ENCODE measurements around the gene FUZ.

FUZ gene

DNA sequence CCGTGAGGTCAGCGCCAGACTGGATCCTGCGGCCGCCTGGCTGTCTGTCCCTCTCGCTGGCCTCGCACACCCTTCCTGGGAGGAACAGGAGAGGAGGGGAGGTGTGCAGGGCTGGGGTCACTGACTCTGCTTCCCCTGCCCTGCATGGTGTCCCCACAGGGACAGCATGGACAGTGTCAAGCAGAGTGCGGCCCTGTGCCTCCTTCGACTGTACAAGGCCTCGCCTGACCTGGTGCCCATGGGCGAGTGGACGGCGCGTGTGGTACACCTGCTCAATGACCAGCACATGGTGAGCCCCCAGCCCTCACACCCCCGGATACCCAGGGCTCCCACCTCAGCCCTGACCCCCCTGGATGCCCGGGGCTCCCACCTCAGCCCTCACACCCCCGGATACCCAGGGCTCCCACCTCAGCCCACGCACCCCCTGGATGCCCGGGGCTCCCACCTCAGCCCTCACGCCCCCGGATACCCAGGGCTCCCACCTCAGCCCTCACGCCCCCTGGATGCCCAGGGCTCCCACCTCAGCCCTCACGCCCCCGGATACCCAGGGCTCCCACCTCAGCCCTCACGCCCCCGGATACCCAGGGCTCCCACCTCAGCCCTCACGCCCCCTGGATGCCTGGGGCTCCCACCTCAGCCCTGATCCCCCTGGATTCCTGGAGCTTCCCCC, 21.2 kb downstream of the FUZ start:
- Mint-ChIP-seq H3K9me3 (ENCODE audit: low read depth) (no peaks in the 10 kb centered on the region), H3K4me3 (no peak overlapping the region), H3K27ac (no peak overlapping the region), H3K36me3 (peaks cover 6% of the 10 kb centered on the region), H3K4me1 (ENCODE audit: low read depth) (peaks cover 2% of the 10 kb centered on the region), H3K27me3 (no peaks in the 10 kb centered on the region)

DNA sequence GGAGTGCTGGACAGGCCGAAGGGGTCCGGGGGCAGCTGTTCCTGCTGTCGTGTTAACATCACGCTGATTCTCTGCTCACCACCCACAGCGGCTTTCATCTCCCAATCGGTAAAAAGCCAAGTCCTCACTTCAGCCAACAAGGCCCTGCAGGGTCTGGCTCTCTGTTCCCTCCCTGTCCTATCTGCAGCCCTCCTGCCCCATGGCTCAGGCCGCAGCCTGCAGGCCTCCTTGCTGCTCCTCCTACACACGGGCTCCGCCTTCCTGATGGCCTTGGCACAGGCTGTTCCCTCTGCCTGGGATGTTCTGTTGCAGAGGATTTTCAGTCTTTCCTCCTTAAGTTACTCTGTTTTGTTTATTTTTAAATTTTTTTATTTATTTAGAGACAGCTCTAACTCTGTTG, 22.2 kb downstream of the FUZ start:
- no peaks in the 10 kb centered on the region for H3K27me3 Mint-ChIP-seq
- H3K27ac Mint-ChIP-seq: no peak overlapping the region
- H3K4me3 Mint-ChIP-seq: no peak overlapping the region
- H3K4me1 Mint-ChIP-seq (ENCODE audit: low read depth): peaks cover 2% of the 10 kb centered on the region
- H3K9me3 Mint-ChIP-seq (ENCODE audit: low read depth): no peaks in the 10 kb centered on the region
- H3K36me3 Mint-ChIP-seq: peaks cover 6% of the 10 kb centered on the region

DNA sequence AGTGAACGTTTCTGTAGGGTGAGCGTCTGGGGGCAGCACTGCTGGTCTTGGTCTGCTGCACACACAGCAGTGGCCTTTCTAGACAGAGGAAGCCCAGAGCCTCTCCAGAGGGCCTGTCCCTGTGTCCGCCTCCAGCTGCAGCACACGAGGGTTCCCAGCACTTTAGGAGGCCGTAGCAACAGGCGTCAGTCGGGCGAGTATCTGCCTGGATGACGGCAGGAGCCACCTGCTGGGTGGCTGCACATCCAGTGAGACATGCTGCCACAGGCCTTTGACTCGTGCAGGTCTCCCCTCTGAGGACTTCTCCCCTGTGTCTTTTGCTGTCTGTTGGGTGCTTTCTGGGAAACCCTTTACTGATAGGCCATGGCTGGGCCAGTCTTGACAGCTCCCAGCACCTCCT, 24.2 kb downstream of the FUZ start:
- peaks cover 12% of the 10 kb centered on the region for H3K36me3 Mint-ChIP-seq
- no peaks in the 10 kb centered on the region for H3K27me3 Mint-ChIP-seq
- H3K4me1 Mint-ChIP-seq (ENCODE audit: low read depth): peaks cover 2% of the 10 kb centered on the region
- H3K9me3 Mint-ChIP-seq (ENCODE audit: low read depth): no peaks in the 10 kb centered on the region
- no peak overlapping the region for H3K27ac Mint-ChIP-seq
- H3K4me3 Mint-ChIP-seq: no peak overlapping the region

DNA sequence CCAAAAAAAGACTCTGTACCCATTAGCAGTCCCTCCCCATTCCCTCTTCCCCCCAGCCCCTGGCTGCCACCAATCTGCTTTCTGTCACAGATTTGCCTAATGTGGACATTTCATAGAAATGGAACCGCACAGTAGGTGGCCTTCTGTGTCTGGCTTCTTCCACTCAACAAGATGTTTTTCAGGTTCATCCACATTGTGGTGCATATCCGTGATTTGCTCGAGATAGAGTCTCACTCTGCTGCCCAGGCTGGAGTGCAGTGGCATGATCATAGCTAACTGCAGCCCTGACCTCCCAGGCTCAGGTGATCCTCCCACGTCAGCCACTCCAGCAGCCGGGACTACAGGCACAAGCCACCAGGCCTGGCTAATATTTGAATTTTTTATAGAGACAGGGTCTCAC, 25.3 kb downstream of the FUZ start:
- Mint-ChIP-seq H3K9me3 (ENCODE audit: low read depth) (no peaks in the 10 kb centered on the region), H3K4me3 (no peak overlapping the region), H3K4me1 (ENCODE audit: low read depth) (no peaks in the 10 kb centered on the region), H3K36me3 (peaks cover 11% of the 10 kb centered on the region), H3K27ac (no peak overlapping the region), H3K27me3 (no peaks in the 10 kb centered on the region)

DNA sequence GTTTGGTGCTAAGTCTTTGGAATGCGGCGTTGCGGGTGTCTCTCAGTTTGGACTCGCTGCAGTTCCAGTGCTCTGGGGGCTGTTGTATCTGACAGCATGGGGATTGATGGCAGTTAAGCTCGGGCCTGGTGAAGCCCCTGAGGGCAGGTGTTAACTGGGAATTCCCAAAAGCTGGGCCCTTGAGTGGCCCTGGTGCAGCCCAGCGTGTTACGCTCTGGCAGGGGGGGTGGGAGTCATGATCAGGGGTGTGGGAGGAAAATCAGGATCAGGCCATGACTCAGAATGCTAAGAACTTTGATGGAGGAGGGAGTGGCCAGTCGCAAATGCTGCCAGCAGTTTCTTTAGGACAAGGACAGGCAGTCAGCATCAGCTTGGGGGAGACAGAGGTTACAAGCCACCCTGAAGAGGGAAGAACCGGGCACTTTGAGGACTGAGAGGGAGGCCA, 26.7 kb downstream of the FUZ start:
- Mint-ChIP-seq H3K27me3 (no peaks in the 10 kb centered on the region), H3K4me1 (ENCODE audit: low read depth) (no peaks in the 10 kb centered on the region), H3K27ac (no peak overlapping the region), H3K4me3 (no peak overlapping the region), H3K36me3 (peaks cover 11% of the 10 kb centered on the region), H3K9me3 (ENCODE audit: low read depth) (no peaks in the 10 kb centered on the region)

DNA sequence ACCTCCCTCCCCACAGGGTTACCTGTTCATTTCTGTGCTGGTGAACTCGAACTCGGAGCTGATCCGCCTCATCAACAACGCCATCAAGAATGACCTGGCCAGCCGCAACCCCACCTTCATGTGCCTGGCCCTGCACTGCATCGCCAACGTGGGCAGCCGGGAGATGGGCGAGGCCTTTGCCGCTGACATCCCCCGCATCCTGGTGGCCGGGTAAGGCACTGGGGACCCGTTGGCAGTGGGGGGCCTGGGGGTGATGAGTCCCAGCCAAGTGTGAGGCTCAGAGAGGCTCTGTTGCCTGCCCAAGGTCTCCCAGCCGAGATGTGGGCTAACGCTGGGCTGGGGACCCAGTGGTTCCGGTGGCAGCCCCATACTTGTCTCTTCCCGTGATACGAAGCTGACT, 30.6 kb downstream of the FUZ start:
- Mint-ChIP-seq H3K9me3 (ENCODE audit: low read depth) (no peaks in the 10 kb centered on the region), H3K27ac (no peak overlapping the region), H3K36me3 (peaks cover 9% of the 10 kb centered on the region), H3K4me3 (no peak overlapping the region), H3K4me1 (ENCODE audit: low read depth) (no peaks in the 10 kb centered on the region), H3K27me3 (no peaks in the 10 kb centered on the region)

DNA sequence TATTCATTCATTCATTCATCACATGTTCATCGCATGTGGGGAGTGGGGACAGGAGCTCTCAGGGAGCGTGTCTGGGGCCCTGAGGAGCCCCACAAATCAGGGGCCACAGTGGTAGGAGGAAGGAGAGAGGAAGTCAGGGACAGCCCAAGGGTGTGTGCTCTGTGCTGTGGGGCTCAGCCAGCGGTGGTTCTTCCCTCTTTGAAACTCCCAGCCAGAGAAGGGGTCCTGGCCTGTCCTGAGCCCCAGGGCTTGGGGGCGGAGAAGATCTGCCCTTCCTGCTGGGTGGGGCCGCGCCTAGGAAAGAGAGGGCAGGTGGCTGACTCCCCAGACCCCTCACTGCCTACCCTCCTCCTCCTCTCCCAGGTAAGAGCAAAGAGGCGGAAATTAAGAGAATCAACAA, 31.7 kb downstream of the FUZ start:
- H3K36me3 Mint-ChIP-seq: peaks cover 9% of the 10 kb centered on the region
- no peak overlapping the region for H3K4me3 Mint-ChIP-seq
- H3K4me1 Mint-ChIP-seq (ENCODE audit: low read depth): no peaks in the 10 kb centered on the region

DNA sequence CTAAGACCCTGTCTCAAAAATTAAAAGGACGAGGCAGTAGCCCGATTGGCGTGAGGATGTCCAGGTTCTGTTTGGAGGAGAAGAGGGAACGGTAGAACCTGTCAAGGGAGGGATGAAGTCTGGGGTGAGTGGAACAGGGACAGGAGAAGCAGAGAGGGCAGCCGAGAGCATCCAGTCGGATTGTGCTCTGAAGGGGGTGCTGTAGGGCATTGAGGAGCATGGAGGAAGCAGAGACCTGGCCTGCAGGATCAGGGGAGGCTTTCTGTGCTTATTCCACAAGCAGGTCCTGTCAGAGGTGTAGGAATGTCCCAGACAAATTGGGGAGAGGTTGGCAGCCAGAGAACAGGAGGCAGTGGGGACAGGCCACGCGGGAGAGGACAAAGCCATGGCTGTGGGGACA, 32.2 kb downstream of the FUZ start:
- no peaks in the 10 kb centered on the region for H3K9me3 Mint-ChIP-seq (ENCODE audit: low read depth)
- H3K27ac Mint-ChIP-seq: peak overlapping the region; percentile 12
- H3K27me3 Mint-ChIP-seq: no peaks in the 10 kb centered on the region
- peaks cover 3% of the 10 kb centered on the region for H3K4me1 Mint-ChIP-seq (ENCODE audit: low read depth)
- H3K36me3 Mint-ChIP-seq: peaks cover 9% of the 10 kb centered on the region
- H3K4me3 Mint-ChIP-seq: no peak overlapping the region

More for the DNA sequence above, 31.7 kb downstream of the FUZ start:
- Mint-ChIP-seq H3K9me3 (ENCODE audit: low read depth) (no peaks in the 10 kb centered on the region), H3K27ac (no peak overlapping the region), H3K27me3 (no peaks in the 10 kb centered on the region)

DNA sequence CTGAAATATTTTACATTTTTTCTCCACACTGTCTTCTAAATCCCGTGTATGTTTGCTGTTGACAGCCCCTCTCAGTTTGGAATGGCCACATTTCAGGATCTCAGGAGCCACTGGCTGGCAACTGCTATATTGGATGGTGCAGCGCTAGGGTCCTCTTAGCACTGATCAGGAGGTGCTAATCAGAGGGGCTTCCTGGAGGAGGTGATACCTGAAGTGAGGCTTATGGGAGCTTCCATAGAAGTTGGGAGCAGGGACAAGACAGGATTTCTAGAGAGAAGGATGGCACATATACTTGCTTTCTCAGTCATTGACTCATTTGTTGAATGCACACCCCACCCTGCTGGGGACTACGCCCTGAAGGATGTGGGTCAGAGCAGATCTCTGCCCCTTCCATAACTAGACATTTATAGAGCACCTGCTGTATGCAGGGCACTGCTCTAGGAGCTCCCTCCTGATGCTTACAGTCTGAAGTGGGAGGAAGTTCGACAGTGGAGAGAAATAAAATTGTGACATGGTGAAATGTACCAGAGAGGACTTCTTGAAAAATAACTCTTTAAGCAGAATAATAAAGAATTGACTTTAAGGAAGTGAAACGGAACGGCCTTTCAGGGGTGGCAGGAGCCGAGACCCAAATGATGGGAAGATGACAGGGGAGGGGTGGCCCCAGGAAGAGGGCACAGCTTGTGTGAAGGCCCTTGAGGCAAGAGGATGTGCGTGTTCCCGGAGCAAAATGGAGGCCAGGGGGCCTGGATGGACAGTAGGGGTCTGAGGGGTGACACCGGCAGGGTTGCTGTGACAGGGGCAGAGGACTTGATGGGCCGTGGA, 33.1 kb downstream of the FUZ start:
- H3K4me3 Mint-ChIP-seq: no peak overlapping the region
- H3K9me3 Mint-ChIP-seq (ENCODE audit: low read depth): no peaks in the 10 kb centered on the region
- H3K36me3 Mint-ChIP-seq: peaks cover 4% of the 10 kb centered on the region
- H3K27ac Mint-ChIP-seq: no peak overlapping the region
- peaks cover 6% of the 10 kb centered on the region for H3K4me1 Mint-ChIP-seq (ENCODE audit: low read depth)
- H3K27me3 Mint-ChIP-seq: no peaks in the 10 kb centered on the region

DNA sequence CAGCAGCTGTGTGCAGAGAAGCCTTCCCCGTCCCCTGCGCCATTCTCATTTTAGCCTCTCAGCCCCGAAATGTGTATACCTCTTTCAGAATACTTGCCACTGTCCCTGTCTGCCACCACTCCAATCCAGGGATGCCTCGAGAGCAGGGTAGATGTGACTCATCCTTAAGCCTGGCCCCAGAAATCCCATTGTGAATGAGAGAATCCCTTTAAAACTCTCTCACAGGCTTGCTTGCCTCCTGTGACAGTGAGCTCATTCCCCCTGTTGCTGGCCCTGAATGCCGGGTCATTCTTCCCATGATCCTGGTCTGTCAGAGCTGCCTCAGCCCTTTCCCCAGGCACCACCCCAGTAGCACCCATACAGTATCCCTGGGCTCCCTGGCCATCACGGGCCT, 36.7 kb downstream of the FUZ start:
- peak overlapping the region; percentile 64 for H3K27ac Mint-ChIP-seq
- no peaks in the 10 kb centered on the region for H3K9me3 Mint-ChIP-seq (ENCODE audit: low read depth)
- H3K36me3 Mint-ChIP-seq: no peaks in the 10 kb centered on the region
- H3K4me3 Mint-ChIP-seq: no peak overlapping the region
- H3K4me1 Mint-ChIP-seq (ENCODE audit: low read depth): peaks cover 10% of the 10 kb centered on the region
- no peaks in the 10 kb centered on the region for H3K27me3 Mint-ChIP-seq

DNA sequence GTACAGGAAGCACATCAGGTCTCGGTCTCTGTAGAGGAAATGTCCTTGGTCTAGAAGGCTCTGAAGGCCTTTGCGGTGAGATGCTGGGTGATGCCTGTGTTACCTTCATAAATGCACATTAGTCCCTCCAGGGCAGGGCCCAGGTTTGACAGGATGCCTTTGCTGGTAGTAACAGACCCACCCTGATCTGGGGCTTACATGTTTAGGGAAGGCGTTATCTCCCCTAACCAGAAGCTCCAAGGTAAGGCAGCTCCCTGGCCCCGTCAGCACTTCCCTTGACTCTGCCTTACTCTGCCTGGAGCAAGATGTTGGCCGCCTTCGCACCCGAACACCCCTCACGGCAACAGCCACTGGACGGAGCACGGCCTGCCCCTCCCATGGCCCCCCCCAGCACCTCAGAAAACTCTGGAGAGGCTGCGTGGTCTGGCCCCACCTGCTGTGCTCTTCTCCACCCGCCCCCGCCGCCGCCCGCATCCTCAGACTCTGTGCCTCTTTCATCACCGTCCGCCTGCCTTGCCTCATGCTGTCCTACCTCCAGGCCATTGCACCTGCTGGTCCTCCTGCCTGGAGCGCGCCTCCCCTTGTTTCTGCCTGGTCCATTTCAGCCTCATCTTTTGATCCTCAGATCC, 37.2 kb downstream of the FUZ start:
- no peaks in the 10 kb centered on the region for H3K27me3 Mint-ChIP-seq
- H3K36me3 Mint-ChIP-seq: no peaks in the 10 kb centered on the region
- no peaks in the 10 kb centered on the region for H3K9me3 Mint-ChIP-seq (ENCODE audit: low read depth)
- H3K4me1 Mint-ChIP-seq (ENCODE audit: low read depth): peaks cover 10% of the 10 kb centered on the region
- H3K4me3 Mint-ChIP-seq: no peak overlapping the region
- H3K27ac Mint-ChIP-seq: peak overlapping the region; percentile 64

DNA sequence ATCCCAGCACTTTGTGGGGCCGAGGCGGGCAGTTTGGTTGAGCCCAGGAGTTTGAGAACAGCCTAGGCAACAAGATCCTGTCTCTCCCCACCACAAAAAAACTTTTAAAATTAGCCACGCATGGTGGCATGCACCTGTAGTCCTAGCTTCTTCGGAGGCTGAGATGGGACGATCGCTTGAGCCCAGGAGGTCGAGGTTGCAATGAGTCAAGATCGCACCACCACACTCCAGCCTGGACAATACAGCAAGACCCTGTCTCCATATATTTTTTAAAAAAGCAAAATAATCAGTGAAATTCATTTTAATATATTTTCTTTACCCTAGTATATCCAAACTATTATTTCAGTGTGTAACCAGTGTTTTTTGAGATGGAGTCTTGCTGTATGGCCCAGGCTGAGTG, 38.1 kb downstream of the FUZ start:
- Mint-ChIP-seq H3K27me3 (no peaks in the 10 kb centered on the region), H3K9me3 (ENCODE audit: low read depth) (no peaks in the 10 kb centered on the region), H3K27ac (no peak overlapping the region), H3K36me3 (no peaks in the 10 kb centered on the region), H3K4me3 (no peak overlapping the region), H3K4me1 (ENCODE audit: low read depth) (peaks cover 14% of the 10 kb centered on the region)

DNA sequence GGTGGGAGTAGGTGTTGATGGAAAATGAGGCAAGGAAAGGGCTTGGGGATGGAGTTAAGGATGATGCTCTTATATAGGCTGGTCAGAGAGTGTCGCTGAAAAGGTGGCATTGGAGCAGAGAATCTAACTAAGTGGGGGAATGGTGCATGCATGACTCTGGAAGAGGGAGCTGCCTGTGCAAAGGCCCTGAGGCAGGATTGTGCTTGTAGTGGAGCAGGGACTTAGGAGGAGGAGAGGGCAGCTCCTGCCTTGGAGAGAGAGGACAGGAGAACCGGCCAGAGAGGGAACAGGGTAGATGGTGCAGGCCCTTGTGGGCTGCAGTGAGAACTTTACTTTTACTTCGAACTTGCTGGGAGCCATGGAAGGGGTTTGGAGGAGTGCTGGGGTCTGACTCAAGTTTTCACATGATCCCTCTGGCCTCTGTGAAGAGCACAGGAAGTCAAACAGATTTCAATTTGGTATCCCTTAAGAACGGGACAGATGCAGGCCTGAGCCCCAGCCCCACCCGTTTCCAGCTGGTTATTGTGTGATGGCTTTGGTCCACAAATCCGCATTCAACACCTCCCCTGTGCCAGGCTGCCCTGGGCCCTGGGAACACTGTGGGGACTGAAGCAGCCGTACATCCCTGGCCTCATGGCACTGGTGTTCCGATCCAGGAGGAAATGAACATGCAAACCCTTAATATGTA, 39.3 kb downstream of the FUZ start:
- Mint-ChIP-seq H3K4me1 (ENCODE audit: low read depth) (peaks cover 21% of the 10 kb centered on the region), H3K4me3 (no peak overlapping the region), H3K27me3 (no peaks in the 10 kb centered on the region), H3K27ac (no peak overlapping the region), H3K9me3 (ENCODE audit: low read depth) (no peaks in the 10 kb centered on the region), H3K36me3 (no peaks in the 10 kb centered on the region)

DNA sequence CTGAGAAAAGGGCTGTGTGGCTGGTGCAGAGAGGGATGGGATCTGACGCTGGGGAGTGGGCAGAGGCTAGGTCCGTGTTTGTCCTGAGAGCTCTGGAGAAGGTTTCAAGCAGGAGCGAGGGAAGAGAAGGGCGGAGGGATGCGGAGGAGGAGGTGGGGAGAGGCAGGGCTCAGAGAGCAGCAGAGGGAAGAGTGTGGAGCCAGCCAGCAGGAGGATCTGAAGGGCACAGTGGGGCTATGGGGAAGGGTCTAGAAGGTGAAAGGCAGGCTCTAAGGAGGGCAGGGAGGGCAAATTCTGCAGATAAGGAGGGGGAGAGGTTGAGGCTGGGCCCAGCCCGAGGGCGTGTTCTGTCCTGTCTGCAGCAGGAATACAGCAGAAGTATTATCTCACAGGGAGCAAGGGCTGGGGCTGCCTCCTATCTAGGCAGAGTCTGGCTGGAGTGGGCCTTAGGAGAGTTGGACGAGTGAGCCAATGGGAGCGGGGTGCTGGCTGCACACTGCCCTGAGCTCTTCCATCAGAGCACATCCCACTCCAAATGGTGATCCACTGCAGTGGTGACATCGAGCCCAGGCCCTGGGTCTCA, 40.2 kb downstream of the FUZ start:
- Mint-ChIP-seq H3K27me3 (no peaks in the 10 kb centered on the region), H3K27ac (no peak overlapping the region), H3K36me3 (no peaks in the 10 kb centered on the region), H3K4me1 (ENCODE audit: low read depth) (peaks cover 30% of the 10 kb centered on the region), H3K9me3 (ENCODE audit: low read depth) (no peaks in the 10 kb centered on the region), H3K4me3 (no peak overlapping the region)
